GM23248 (cell line): Measurements from ENCODE around the gene FGFR2.

Experiments used
- EZH2 ChIP-seq: fragments of 200-600 bp; sonication (generic); IDR thresholded peaks from 2 replicates; pipeline ENCODE4 v1.6.1; 2018; ENCODE audit warnings: antibody characterized with exemption, mild to moderate bottlenecking; ENCODE audit not compliant: insufficient read depth, poor library complexity, severe bottlenecking
- EZH2phosphoT487 ChIP-seq: fragments of 200-600 bp; sonication (generic); IDR thresholded peaks from 2 replicates; pipeline ENCODE4 v1.6.1; 2018; ENCODE audit warnings: antibody characterized with exemption, moderate library complexity, mild to moderate bottlenecking, low read depth; ENCODE audit not compliant: insufficient read depth

GRCh38 chr10:121530481-121531075, 67.7 kb downstream of the FGFR2 start:
- TF ChIP-seq EZH2 (no peak), EZH2phosphoT487 (no peak)
